Esophagus muscularis mucosa (tissue), 4 donors: Measurements from ENCODE around the gene MCF2L.

ENCODE experiments used
- EP300 ChIP-seq: sonication (generic); formaldehyde crosslinking; IDR thresholded peaks from one replicate; pipeline ENCODE4 v1.6.1; 2017; ENCODE audit warnings: antibody characterized with exemption
- POLR2A ChIP-seq: fragments of 450-650 bp; IDR thresholded peaks from one replicate; pipeline ENCODE4 v1.6.1; 2017; ENCODE audit warnings: antibody characterized with exemption, moderate library complexity, mild to moderate bottlenecking, low read depth
- POLR2AphosphoS5 ChIP-seq, 2 donors: sonication (generic); formaldehyde crosslinking; IDR thresholded peaks; one replicate each; pipeline ENCODE4 v1.6.1; 2017; ENCODE audit warnings: antibody characterized with exemption in 2 of 2
- TF ChIP-seq, protein P1 (sequence below), 3 experiments: fragments of 200-600 bp in 2 of 3; fragments of 450-650 bp in 1 of 3; sonication (generic) in 2 of 3; IDR thresholded peaks; one replicate each; pipeline ENCODE4 v1.5.1; 2017 to 2019; ENCODE audit warnings: antibody characterized with exemption in 3 of 3, mild to moderate bottlenecking in 2 of 3, moderate library complexity in 1 of 3

GRCh38 chr13:112979406-112979902 lies 10.4 kb downstream of the MCF2L start:
- TF ChIP-seq, protein P1, sequence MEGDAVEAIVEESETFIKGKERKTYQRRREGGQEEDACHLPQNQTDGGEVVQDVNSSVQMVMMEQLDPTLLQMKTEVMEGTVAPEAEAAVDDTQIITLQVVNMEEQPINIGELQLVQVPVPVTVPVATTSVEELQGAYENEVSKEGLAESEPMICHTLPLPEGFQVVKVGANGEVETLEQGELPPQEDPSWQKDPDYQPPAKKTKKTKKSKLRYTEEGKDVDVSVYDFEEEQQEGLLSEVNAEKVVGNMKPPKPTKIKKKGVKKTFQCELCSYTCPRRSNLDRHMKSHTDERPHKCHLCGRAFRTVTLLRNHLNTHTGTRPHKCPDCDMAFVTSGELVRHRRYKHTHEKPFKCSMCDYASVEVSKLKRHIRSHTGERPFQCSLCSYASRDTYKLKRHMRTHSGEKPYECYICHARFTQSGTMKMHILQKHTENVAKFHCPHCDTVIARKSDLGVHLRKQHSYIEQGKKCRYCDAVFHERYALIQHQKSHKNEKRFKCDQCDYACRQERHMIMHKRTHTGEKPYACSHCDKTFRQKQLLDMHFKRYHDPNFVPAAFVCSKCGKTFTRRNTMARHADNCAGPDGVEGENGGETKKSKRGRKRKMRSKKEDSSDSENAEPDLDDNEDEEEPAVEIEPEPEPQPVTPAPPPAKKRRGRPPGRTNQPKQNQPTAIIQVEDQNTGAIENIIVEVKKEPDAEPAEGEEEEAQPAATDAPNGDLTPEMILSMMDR (IDR thresholded peaks at IDR 0.05) = no peak
- TF ChIP-seq POLR2A (no peak), EP300 (no peak), POLR2AphosphoS5 (IDR thresholded peaks at IDR 0.05) (no peak)
